ENCODE data around the gene FGF1.

FGF1 gene

DNA sequence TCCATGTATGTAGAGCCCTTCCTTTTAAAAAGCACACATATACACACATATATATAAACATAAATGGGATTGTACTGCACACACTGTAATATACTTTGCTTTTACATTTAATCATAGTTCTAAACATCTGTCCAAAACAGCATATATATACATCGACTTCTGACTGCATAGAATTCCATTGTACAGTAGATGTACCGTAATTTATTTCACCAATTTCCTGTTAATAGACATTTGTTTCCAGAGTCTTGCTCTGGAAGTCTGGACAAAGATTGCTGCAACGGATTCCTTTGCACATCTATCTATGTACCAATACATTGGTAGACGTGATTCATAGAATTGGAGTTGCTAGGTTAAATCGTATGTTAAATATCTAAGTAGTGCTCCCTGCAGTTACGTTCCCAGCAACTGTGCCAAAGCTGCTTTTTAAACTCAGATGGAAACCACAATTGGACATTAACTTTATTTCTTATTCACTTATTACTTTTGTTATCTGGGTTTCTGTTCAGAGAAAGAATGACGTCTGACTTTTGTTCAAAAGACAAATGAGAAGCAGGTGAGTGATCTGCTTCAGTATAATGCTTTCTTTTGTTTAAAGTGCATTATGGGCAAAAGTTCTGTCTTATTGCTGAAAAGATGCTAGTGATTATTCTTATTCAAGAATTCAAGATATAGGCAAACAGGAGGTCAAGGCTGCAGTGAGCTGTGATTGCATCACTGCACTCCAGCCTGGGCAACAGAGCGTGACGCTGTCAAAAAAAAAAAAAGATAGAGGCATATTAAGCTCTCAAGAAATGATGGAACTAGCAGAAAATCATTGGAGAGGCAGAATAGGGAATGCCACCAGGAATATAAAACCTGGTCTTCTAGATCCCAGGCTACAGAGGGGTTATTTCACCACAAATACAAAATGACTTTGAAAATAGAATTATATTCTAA is 138.2 kb downstream of the FGF1 start:
- FAIRE-seq: no peak
- no peak for DNase-seq (ENCODE audit: insufficient read length, low spot score)

GRCh38 chr5:142545650-142546322 is 140.1 kb downstream of the FGF1 start:
- no peak for DNase-seq (ENCODE audit: insufficient read length, low spot score)
- no peak for FAIRE-seq

- DNase-seq (ENCODE audit: insufficient read length, low spot score) (no peak), FAIRE-seq (no peak)
Measured at GRCh38 chr5:142544946-142545649, 140.8 kb downstream of the FGF1 start.

DNA sequence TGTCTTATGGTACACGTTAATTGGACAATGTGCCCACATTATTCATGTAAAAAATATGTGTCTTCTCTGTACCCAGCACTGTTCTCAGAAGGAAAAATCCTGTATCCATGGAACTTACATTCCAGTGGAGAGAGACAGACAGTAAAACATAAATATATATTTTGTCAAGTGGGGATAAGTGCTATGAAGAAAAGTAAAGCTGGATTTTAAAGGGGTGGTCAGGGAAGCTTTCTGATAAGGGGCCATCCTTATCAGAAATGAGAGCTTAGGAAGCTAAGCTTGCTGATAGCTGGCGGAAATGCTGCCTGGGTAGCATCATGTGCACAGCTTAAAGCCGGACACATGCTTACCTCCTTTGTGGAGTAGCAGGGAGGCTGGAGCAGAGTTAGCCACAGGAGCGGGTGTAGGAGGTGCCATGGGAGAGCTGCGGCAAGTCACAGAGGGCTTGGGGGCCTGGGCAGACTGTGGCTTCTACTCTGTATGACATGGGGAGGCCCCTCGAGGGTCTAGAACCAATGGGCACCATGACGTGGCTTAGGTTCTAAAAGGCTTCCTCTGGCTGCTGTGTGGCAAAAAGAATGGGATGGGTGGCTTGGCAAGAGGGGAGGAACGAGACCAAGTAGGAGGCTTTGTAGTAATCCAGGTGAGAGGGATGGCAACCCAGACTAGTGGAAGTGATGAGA is 141.7 kb downstream of the FGF1 start:
- no peak for FAIRE-seq

GRCh38 chr5:142542906-142543305 is 143.0 kb downstream of the FGF1 start:
- FAIRE-seq (no peak), DNase-seq (ENCODE audit: insufficient read length, low spot score) (no peak)

More for the DNA sequence above, 141.7 kb downstream of the FGF1 start:
- DNase-seq (ENCODE audit: insufficient read length, low spot score): no peak

Data from GM19239 (cell line).